HUDEP-2 (cell line): Measurements from ENCODE around the gene SORBS2.
A peak's percentile ranks its signal among the peaks of the same experiment; 100 is the strongest.

Source experiments
- DNase-seq, 76 experiments: peaks; one replicate each; lab custom pipeline; 2025; ENCODE audit not compliant: unreplicated experiment in 76 of 76; lab: John Stamatoyannopoulos, UW

SORBS2 gene

DNA sequence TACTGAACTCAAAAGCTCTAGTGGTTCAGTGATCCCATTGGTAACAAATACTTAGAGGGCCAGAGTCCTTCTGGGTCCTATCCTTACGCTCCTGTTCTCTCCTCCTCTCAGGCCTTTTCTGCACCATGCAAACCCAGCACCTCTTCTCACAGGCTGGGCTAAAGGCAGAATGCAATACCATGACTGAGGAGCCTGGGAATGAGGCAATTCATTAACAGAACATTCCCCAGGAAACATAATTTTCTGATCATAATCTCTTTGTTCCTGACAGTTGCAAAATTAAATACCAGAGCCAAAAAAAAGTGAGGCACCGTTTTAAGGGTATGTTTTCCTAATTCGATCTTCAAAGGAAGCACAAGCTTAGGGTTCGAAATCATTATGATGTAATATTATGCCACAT lies 9.0 kb downstream of the SORBS2 start:
- no peak for DNase-seq

DNA sequence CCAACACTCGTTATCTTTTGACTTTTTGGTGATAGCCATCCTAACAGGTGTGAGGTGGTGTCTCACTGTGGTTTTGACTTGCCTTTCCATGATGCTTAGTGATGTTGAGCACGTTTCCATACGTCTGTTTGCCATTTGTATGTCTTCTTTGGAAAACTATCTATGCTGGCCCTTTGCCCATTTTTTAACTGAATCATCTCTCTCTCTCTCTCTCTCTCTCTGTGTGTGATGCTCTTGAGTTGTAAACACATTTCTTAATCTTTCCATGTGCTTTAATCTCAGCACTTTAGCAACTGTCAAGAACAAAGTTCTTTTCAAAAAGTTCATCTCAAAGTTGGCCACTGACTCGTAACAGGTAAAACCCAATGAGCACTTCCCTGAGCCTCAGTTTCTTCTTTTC lies 10.5 kb downstream of the SORBS2 start:
- no peak for DNase-seq

DNA sequence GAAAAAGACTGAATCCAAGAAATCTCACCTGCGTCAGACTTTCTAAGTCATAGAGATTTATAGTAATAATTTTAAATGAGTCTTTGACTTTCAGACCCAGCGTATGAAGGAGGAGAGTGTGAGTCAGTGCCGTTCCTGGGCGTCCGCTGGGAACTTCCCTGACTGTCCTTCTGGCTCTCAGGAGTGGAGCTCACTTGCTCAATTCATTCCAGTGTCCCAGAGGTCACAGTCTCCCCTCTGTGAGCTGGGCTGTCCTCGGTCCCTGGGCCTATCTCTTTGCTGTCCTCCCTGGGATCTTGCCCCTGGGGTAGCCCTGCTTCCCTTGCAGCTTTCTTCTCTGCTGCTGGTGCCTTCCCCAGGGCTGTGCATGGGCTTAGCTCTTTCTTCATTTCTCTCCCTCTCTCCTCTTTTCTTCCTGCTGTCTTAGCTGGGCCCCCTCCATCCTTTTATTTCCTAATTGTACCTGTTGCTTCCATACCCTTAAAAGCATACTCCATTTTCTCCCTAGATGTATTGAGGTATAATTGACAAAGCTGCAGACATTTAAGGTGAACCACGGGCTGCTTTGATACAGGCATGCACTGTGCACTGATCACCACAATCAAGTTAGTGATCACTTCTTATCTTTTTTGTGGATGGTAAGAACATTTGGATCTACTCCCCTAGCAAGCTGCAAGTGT lies 11.6 kb downstream of the SORBS2 start:
- DNase-seq, result no peak

DNA sequence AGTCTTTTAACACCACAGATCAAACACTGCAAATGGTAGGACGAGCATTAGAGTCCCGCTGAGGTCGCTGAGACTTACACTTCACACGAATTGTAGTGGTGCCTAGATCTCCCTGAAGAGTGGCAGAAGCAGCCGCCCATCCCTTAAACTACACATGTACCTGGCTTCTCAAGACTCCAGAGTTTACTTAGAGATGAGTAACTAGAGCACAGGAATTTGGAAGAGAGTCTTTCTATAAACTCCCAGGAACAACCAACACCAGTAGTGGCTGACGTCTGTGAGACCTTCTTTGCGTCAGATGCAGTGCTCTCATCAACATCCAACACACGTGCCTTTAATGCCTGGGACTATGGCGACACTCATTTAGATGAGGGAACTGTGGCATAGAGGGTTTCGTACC lies 12.6 kb downstream of the SORBS2 start:
- no peak for DNase-seq

DNA sequence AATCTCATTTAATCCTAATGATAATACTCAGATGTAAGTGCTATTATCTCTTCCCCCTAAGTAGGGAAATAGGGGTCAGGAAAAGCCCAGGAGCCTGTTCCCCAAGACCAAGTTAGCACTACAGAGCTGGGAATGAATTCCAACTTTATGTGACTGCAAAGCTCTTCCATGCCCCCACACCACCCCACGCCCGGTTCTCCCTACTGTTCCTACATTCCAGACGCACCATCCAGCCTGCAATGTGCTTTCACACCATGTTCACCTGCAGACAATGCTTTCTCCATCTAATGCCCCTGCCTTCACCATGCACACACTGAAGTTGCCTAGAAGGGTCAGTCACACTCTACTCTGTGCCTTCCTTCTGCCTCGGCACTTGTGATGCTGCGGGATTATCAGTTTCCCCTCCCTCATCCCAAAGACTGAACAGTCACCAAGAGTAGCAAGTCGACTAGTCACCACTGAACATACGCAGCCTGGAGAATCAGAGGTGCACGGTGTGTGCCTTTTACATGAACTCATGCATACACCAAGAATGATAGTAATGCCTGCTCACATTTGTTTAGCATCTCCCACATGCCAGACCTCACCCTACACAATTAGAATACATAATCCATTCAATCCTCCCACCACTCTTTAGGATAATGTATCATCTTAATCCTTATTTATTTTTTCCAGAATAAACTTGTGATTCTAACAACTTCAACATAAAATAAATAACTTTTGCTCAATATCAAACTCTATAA lies 14.2 kb downstream of the SORBS2 start:
- no peak for DNase-seq

DNA sequence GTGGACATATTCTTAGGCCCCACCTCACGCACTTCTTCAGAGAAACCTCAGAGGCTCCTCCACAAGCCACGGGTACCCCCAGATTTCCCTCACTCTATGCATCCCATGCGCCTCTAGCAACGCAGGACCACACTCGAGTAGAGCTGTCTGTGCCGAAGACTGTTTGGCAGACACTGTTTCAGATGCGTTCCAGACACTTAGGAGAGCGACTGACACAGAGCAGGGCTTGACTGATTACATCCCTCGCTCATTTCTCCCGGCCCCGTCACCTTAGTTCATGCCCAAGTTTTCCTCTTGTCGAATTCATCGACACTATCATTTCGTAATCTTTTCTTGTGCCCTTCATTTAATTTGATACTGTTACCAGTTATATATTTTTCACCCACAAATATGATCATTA lies 15.0 kb downstream of the SORBS2 start:
- no peak for DNase-seq

DNA sequence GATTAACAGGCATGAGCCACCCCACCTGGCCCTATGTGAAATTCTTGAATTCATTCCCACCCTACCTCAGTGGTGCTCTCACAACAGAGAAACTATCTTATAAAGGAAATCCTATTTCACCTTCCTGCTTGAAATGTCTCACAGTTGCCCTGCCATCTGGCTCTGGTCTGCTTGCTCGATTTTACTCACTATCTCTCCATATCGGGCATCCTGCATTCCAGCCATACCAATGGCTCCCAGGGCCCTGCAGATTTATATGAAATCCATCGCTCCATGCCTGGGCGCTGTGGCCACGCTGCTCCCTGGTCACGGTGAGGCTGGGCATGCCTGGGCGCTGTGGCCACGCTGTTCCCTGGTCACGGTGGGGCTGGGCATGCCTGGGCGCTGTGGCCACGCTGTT lies 15.8 kb downstream of the SORBS2 start:
- no peak for DNase-seq

DNA sequence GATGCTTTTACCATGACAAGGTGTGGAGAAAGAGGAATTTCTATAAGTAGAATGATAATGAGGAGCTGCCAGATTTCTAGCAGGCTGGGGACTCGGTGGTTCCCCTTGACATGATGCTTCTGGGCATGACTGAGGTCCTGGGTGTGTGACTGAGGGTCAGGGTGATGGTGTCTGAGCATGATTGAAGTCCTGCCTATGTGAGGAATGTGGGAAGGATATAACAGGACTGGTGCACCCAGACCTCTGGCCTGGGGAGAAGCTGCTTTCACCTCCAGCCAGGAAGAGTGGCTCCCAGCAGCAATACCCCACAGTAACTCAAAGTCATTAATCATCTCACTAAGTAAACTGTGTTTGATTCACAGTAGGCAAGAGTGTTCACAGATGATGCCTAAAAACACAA lies 17.4 kb downstream of the SORBS2 start:
- no peak for DNase-seq

DNA sequence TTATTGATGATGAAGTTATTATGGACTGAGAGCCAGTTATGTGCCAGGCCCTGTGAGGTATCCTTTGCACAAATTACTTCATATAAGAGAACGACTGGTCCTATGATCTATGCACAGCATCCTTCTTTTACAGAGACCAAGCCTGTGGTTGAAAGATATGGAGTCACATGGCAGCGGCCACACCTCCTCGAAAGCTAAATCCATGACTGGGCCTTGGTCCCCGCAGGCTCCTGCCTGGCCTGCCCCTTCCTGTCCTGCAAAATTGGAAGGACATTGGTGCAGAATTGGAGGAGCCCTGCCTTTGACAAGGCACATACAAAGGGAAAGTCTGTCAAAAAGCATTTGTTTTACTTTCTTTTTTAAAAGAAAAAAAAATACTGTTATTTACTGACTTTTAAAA lies 18.3 kb downstream of the SORBS2 start:
- DNase-seq, result no peak

DNA sequence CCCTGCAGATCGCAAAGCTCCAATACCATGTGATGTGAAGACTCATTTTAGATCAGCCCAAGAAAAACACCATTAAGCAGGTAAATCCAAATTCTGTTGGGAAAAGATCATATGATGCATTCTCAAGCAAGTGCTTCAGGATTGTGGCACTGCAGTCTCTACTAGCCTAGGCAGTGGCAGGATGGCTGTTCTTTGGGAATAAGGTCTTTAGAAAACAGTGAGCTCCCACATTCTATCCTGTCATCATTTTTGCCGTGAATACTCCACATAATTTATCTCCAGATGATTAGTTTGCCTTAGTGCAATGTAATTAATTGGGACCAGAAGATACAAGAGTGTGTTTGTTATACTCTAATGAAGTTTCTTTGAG lies 18.9 kb downstream of the SORBS2 start:
- DNase-seq, result no peak

DNA sequence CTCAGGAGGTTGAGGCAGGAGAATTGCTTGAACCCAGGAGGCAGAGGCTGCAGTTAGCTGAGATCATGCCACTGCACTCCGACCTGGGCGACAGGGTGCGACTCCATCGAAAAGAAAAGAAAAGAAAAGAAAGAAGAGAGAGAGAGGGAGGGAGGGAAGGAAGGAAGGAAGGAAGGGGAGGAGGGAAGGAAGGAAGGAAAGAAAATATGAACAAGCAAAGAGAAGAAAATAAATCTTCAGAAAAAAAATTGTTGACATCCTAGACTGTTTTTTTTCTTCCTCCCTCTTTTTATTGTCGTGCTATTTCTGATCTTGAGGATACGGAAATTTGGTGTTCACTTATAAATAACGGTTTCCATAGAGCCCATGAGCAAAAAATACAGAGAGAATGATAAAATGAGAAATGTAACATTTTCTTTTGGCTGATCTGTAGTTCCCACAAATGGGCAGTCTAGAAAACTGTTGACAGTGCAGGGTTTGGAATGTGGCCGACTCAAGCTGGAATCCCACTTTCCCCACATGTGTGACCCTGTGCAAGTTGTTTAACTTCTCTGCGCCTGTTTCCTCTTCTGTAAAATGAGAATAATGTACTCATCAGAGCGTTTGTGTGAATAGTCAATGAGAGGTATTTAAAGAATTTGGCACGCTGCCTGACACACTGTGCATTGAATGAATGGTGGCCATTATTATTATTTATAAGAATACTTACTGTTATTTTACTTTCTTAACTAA lies 19.4 kb downstream of the SORBS2 start:
- no peak for DNase-seq

DNA sequence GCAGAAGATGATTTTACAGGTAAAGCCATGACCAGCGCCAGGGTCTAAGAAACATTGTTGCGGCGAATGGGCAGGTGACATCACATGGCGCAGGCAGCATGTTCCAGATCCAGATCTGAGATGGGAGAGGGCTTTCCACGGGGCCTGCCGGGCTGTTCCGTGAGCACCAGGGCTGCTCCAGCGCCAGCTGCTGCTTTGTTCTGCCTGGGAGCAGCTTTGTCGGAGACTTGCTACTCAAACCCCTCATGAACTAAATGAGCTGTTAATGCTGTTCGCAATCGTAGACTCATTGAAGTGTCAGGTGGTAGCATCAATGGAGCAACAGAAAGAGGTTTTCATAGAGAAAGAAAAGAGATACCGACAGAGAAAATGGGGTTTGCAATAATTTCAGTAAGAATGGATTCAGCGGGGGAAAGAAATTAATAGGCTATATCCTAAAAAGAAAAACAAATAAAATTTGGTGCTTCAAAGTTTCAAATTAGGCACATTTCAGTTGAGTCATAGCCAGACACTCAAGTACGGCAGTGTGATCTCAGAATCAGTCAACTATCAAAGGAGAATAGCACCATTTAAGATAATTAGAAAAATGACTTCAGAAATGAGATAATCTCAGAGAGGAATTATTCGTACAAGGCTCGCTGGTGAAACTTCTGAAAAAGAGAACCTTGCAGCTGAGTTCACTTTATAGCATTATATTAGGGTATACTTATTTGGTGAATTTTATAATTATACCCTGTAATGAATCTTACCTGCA lies 23.9 kb downstream of the SORBS2 start:
- DNase-seq, result no peak

DNA sequence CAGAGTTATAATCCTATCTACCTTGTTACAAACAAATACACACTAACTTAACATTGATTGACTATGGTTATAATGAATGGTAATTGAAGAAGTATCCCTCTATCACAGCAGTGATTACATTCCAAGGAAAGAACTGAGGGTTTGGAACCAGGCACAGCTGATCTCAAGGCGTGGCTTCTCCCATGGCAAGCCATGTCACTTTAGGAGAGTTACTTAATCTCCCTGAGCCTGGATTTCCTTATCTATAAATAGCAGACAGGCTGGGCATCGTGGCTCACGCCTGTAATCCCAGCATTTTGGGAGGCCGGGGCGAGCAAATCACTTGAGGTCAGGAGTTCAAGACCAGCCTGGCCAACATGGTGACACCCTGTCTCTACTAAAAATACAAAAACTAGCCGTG lies 25.6 kb downstream of the SORBS2 start:
- no peak for DNase-seq

DNA sequence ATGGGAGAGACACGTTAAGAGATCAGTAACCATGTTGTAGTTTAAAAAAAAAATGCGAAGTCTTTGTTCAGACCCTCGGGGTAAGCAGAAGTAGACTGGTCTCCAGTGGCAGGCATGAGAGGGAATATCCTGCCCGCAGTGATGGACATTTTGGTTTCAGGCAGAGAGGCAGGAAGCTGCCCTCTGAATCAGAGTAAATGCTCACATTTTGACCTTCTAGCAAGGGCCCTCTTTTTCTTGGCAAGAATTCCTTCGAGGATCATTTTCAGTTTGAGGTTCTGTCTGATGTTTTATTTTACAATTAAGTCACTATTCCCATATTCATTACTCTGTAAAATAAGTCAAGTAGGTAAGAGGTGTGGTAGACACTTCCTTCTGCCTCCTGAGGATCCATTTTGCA lies 28.4 kb downstream of the SORBS2 start:
- no peak for DNase-seq

DNA sequence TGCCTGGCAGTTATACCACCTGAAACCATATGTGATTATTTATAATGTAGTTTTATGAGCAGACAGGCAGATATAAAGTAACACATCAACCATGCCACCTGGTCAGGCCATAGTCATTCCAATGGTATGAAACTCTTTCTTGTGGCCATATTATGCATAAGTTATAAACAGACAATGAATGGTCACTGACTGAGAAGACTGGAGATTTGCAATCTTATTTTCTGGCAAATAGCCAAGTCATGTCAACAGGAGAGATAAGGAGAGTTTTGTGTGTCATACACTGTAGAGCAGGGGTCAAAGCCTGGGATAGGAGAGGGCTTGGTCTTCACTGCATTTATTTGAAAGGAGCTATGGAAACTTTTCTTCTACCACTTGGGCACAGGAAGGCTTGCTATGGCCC lies 29.5 kb downstream of the SORBS2 start:
- DNase-seq, result no peak

DNA sequence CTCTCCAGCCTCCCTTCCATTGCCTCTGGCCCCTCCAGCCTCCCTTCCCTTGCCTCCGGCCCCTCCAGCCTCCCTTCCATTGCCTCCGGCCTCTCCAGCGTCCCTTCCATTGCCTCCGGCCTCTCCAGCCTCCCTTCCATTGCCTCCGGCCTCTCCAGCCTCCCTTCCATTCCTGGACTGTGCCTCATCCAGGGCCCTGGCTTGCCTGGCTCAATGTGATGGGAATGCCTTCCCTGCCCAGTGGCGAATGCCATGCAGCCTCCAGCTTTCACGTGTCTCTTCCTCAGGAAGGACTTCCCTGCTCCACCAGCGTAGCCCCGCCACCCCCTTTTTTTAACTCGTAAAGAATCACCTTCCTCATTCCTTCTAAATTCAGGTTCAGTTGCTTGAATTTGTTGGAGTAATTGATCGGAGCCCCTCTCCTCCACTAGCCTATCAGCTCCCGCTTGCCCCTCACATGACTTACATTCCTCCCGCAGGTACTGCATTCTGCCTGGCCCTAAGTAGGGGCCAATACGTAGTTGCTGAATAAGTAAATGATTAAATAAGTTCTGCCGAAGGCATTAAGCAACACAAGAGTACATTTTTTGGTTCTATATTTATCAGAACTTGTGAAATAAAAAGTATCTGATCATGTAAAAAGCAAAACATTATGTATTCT lies 30.3 kb downstream of the SORBS2 start:
- no peak for DNase-seq

DNA sequence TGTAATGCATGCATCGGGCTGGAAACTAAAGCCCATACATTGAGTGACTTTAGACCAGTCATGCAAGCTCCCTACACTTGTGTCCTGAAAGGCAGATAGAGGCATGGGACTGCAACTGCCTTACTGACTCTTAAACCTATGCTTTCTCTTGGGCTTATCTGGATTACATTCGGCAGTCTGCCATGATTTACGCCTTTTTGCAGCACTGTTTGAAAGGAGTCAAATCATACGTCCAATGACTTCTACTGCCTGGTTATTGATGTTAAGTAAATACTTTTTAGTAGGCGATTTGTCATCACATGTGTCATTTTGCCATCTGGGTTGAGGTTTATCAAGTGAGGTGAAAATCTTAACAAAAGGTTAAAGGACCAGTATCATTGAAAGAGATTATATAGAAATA lies 31.5 kb downstream of the SORBS2 start:
- DNase-seq, result peak in 1 of 76 experiments; percentile 0

DNA sequence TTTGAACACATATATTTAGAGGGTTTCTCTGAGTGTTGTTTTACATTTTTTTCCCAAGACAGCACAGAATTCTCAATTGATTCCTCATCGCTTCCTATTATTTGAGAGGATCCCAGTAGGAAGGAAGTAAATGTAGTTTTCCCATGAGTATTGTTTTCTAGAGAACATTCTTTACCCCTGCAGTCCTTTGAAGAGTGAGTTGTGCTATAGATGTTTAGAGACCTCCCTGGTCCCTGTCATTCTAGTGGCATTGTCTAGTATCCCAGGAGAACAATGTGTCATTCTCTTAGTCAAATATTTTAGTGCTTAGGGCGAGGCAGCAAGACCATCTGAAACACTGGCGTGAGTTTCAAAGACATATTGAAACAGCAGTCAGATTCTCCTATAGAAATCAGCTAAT lies 32.5 kb downstream of the SORBS2 start:
- DNase-seq, result no peak

DNA sequence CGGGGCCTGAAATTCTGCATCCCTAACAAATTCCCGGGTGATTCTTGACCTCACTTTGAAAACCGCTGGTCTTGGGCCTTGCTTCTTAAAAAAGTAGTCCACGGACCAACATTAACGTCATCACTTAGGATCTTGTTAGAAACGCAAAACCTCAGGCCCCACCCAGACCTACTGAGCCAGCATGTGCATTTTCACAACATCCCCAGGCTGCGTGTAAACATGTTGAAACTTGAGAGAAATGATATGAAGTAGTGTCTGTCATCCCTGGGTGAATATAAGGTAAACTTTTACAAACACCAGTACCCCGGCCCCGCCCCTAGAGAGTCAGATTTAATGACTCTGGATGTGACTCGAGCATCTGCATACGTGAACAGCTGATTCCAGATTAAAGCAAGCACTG lies 33.7 kb downstream of the SORBS2 start:
- DNase-seq, result no peak

DNA sequence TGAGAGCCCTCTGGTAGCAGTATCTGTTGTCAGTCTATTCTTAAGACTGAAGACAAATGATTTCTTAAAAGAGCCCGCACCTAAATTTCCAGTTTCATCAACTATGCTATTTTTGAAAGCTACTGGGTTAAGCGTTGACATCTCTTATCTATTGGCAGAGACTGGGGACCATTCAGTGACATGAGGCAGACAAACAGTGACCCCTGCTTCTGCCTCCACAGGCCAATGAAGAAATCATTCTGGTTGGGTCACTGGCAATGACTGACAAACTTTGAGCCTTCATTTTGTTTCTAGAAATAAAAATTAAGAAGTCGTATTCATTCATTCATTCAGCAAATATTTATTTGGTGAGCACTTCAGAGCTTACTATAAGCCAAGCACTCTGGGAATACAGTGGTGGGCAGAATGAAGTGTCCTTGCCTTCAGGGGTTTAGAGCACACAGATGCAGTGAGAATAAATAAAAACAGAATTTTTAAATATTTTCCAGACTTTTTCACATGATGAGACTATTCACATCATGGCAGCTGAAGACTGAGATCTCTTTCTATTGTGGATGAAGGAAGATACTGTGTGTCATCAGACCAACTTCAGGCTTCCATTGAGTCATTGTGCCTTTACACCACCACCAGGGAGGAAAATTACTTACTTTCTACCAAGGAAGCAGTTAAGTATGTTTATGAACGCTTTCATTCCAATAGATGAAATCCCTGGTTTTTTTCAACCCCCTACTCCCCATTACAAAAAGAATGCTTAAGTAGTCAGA lies 36.0 kb downstream of the SORBS2 start:
- no peak for DNase-seq
